HG02840 (cell line): ENCODE results near the gene FBL.
"Not testable (repeated sequence)": the region's sequence is repeated elsewhere in the genome, so short reads cannot be mapped to it uniquely, and the experiment has no call there.

Experiments used
- ATAC-seq: cut with Tn5 transposase; IDR thresholded peaks from one replicate; pipeline ENCODE4 v1.9.1; 2021; ENCODE audit warnings: mild to moderate bottlenecking, moderate library complexity, moderate number of reproducible peaks; ENCODE audit not compliant: unreplicated experiment, low FRiP score

FBL gene

DNA sequence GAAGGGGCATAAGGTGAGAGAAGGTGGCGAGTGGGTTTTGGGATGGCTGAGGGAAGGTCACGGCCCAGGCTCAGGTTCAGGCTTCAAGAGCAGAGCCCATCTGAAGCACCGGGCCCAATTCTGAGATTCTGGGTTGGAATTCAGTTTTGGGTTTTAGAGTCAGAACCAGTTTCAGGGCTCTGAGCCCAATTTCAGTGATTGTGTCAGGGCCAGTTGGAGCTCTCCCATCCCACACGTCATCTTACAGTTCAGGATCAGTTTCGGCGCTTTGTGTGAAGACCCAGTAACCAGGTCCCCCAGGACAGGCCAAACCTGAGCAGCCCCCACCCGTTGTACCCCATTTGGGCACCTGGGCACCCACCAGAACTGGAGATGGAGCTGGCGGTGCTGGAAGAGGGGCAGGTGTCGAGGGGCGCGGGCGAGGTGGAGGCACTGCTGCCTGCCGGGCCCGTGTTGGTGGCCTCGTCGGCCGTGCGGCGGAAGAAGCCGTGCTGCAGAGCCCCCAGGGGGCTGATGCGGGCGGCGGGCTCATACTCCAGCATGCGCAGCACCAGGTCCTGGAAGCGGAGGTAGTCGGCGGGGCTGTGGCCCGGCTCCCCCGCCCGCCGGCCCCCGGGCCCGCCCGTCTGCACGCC, 19.8 kb downstream of the FBL start:
- no peak for ATAC-seq

DNA sequence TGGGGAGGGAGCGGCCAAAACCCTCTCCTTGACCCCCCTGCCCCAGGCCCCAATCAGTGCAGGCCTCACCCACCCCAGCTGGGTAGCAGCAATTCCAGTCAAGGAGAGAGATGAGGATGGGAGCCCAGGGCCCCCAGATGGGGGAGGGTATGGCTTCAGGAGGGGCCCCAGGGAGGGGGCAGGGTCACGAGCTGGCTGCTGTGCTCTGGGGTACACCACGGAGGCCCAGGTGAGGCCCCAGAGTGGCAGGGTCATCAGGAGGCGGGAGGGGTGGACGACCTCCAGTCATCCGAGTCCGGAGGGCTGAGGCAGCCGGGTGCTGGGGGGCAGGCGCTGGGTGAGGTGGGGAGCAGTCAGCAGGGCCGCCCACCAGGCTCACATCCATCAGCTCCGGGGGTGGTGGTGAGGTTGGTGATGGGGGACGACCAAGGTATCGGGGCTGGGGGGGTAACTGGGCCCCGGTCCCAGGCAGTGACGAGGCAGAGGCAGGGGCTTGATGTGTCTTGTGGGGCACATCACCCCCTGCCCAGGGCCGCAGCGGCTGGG, 20.6 kb downstream of the FBL start:
- no peak for ATAC-seq

- ATAC-seq, result no peak
Observed at GRCh38 chr19:39825093-39825463, 21.1 kb downstream of the FBL start.

- peak; percentile 80 for ATAC-seq
Observed at GRCh38 chr19:39824143-39825092, 21.8 kb downstream of the FBL start.

- ATAC-seq, result no peak
Observed at GRCh38 chr19:39823686-39824085, 22.5 kb downstream of the FBL start.

- no peak for ATAC-seq
Observed at GRCh38 chr19:39820696-39821095, 25.5 kb downstream of the FBL start.

- ATAC-seq, result no peak
Observed at GRCh38 chr19:39819786-39820185, 26.4 kb downstream of the FBL start.

GRCh38 chr19:39818626-39819097, 27.5 kb downstream of the FBL start:
- no peak for ATAC-seq

GRCh38 chr19:39817888-39818561, 28.2 kb downstream of the FBL start:
- no peak for ATAC-seq

DNA sequence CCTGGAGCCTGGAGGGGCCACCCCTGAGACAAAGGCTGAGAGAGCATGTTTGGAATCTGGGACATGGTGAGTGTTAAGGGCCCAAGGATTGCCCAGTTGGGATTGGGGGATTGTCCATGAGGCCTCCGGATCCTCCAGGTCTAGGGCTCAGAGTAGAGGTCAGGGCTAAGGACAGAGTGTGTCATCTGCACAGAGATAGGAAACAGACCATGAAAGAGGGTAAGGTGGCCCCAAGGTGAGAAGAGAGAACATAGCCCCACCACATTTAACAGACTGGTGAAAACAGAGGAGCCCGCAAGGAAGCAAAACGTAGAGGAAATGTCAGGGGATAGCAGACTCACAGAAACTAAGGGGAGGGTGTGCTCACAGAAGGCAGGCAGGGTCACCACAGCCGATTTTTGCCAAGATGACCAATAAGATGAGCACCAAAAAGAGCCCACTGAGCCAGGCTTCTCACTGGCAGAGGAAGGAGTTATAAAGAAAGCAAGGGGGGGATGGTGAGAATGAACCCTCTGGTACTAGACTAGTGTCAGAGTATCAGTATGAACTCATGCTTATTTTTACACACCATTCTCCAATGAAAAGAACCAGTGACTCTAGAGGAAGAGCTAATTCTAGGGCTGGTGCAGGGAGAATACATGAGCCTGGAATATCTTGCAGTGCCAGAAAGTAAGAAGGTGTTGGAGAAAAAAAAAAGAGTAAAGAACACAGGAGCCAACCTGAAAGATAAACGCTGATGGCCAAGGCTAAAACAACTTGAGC, 29.7 kb downstream of the FBL start:
- ATAC-seq, result no peak

GRCh38 chr19:39814595-39814994, 31.6 kb downstream of the FBL start:
- no peak for ATAC-seq

DNA sequence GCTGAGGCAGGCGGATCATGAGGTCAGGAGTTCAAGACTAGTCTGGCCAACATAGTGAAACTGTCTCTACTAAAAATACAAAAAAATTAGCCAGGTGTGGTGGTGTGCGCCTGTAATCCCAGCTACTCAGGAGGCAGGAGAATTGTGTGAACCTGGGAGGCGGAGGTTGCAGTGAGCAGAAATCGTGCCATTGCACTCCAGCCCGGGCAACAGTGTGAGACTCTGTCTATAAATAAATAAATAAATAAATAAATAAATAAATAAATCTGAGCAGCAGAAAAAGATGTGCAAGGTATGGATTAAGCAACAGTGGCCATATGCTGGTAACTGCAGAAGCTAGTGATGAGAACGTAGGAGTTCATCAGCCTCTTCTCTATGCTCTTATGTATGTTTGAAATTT, 32.1 kb downstream of the FBL start:
- not testable (repeated sequence) for ATAC-seq

DNA sequence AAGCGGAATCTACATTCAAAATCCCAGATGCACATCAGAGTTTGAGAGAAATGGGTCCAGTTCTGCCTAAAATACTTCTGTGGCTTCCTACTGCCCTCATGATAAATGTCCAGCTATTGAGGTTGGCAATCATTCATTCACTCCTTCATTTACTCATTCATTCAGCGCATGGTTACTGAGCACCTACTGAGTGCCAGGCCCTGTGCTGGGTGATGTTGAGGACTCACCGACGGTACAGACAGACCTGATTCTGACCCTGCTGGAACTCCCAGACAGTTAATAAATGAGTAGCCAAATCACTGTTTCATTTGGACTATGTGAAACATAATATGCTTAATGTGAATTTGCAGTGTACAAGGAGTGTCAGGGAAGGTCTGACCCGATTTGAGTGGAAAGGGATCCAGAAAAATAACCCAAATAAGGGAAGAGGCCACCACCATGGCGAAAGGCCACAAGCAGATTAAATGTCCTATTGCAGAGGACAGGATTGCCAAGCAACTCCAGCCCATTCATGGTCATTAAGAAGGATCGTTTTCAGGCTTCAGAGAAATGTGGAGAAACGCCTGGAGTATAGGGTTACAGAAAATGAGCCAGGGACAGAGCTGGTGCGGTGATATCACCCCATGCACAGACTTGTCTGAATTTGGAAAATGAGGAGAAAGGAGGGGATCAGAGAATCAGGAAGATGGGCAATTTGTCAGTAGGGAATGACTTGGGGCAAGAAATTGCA, 32.8 kb downstream of the FBL start:
- ATAC-seq, result no peak

DNA sequence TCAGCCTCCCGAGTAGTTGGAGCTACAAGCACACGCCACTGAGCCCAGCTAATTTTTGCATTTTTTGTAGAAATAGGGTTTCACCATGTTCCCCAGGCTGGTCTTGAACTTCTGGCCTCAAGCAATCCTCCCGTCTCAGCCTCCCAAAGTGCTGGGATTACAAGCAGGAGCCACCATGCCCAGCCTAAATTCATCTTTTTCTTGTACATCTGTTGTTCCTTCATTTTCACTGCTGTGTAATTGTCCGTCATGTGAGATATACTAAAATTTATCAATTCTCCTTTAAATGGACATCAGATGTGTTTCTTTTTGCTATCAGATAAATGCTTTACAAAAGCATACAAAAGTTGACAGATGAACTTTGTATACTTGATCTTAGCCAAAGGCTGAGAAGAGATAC, 35.1 kb downstream of the FBL start:
- no peak for ATAC-seq

- ATAC-seq, result no peak
Observed at GRCh38 chr19:39810424-39810823, 35.8 kb downstream of the FBL start.

- ATAC-seq, result no peak
Observed at GRCh38 chr19:39809368-39809767, 36.8 kb downstream of the FBL start.

- ATAC-seq, result not testable (repeated sequence)
Observed at GRCh38 chr19:39808688-39809087, 37.5 kb downstream of the FBL start.

DNA sequence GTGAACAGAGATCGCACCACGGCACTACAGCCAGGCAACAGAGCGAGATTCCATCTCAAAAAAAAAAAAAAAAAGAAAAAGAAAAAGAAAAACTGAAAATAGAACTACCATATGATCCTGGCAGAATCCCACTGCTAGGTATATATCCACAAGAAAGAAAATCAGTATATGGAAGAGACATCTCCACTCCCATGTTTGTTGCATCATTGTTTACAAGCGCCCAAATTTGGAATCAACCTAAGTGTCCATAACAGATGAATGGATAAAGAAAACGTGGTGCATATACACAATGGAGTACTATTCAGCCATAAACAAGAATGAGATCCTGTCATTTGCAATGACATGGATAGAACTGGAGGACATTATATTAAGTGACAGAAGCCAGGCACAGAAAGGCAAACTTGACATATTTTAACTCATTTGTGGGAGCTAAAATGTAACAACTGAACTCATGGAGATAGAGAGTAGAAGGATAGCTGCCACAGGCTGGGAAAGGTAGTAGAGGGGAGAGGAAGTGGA, 38.3 kb downstream of the FBL start:
- no peak for ATAC-seq

DNA sequence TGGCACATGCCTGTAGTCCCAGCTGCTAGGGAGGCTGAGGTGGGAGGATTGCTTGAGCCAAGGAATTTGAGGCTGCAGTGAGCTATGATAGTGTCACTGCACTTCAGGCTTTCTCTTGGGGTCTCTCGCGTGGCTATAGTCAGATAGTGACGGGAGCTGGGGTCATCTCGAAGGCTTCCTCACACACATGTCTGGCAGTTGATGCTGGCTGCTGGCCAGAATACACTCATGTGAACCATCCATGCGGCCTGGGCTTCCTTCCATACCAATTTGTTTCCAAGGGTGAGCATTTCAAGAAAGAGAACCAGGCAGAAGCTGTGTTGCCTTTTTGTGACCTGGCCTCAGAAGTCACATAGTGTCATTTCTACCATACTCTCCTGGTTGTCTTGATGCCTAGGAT, 41.1 kb downstream of the FBL start:
- ATAC-seq, result no peak
